Adrenal gland (tissue), 5 donors: Measurements from ENCODE around the gene ASIC3.

Source experiments
- CTCF ChIP-seq, 6 experiments: fragments of 450-650 bp in 4 of 6; fragments of 200-600 bp in 2 of 6; sonication (generic) in 1 of 6; IDR thresholded peaks; 1 replicate in 5 of 6; 2 replicates in 1 of 6; pipeline versions ENCODE4 v1.5.1 to v1.8.0; 2016 to 2021; ENCODE audit warnings: antibody characterized with exemption in 6 of 6, mild to moderate bottlenecking in 2 of 6, moderate library complexity in 1 of 6
- POLR2A ChIP-seq, 2 donors: fragments of 450-650 bp; IDR thresholded peaks; one replicate each; pipeline ENCODE4 v1.6.1; 2017; ENCODE audit warnings: antibody characterized with exemption in 2 of 2, mild to moderate bottlenecking in 2 of 2, moderate library complexity in 1 of 2
- donor health status: DM: no; HTN: no; CAD: no.

- TF ChIP-seq CTCF (IDR thresholded peaks at IDR 0.05) (no peak), POLR2A (IDR thresholded peaks at IDR 0.05) (no peak)
Observed at GRCh38 chr7:151082141-151083070, 34.1 kb downstream of the ASIC3 start.
